Stimulated activated CD4-positive, alpha-beta T cell treated with anti-CD3 and anti-CD28 coated beads, TNF-alpha, amount 100 ng/mL, for 24 hours (primary cell): Measurements from ENCODE around the gene TFIP11.
A peak's percentile ranks its signal among the peaks of the same experiment; 100 is the strongest.

Experiments
- DNase-seq, 3 experiments: peaks; one replicate each; pipeline ENCODE4 v3.0.0-alpha.2; 2020; ENCODE audit warnings: low read depth in 3 of 3

TFIP11 gene

GRCh38 chr22:26503758-26504157 is 8.5 kb downstream of the TFIP11 start:
- DNase-seq = no peak

GRCh38 chr22:26502688-26503561 is 9.3 kb downstream of the TFIP11 start:
- DNase-seq = peak in 1 of 3 experiments; percentile 33

- DNase-seq = no peak
Measured at GRCh38 chr22:26501996-26502395, 10.3 kb downstream of the TFIP11 start.

GRCh38 chr22:26499188-26499703 is 13.0 kb downstream of the TFIP11 start:
- no peak for DNase-seq

GRCh38 chr22:26496456-26496855 is 15.8 kb downstream of the TFIP11 start:
- no peak for DNase-seq

- no peak for DNase-seq
Measured at GRCh38 chr22:26494506-26494905, 17.8 kb downstream of the TFIP11 start.

GRCh38 chr22:26492220-26492619 is 20.1 kb downstream of the TFIP11 start:
- no peak for DNase-seq

GRCh38 chr22:26489447-26490036 is 22.7 kb downstream of the TFIP11 start:
- no peak for DNase-seq

GRCh38 chr22:26487996-26488395 is 24.3 kb downstream of the TFIP11 start:
- no peak for DNase-seq

- DNase-seq = no peak
Measured at GRCh38 chr22:26486394-26486793, 25.9 kb downstream of the TFIP11 start.

- DNase-seq = no peak
Measured at GRCh38 chr22:26485806-26486390, 26.4 kb downstream of the TFIP11 start.

GRCh38 chr22:26485013-26485412 is 27.3 kb downstream of the TFIP11 start:
- DNase-seq = no peak

- no peak for DNase-seq
Measured at GRCh38 chr22:26484360-26484706, 27.9 kb downstream of the TFIP11 start.

GRCh38 chr22:26483439-26484359 is 28.6 kb downstream of the TFIP11 start, which contains the start of the genes HPS4 and SRRD:
Gene HPS4 (minus strand): TSS chr22:26483783. CDS start chr22:26481762, 2,021 bp downstream.
Gene SRRD (plus strand): TSS chr22:26483877. CDS start chr22:26483891, 14 bp downstream.
- DNase-seq = peak; percentile 86 to 91 (median 89)

GRCh38 chr22:26483043-26483438 is 29.2 kb downstream of the TFIP11 start:
- no peak for DNase-seq

- DNase-seq = no peak
Measured at GRCh38 chr22:26482161-26482560, 30.1 kb downstream of the TFIP11 start.

- no peak for DNase-seq
Measured at GRCh38 chr22:26481694-26482093, 30.6 kb downstream of the TFIP11 start.

- DNase-seq = no peak
Measured at GRCh38 chr22:26481112-26481693, 31.1 kb downstream of the TFIP11 start.

GRCh38 chr22:26480611-26480932 is 31.7 kb downstream of the TFIP11 start:
- DNase-seq = no peak

GRCh38 chr22:26479792-26480610 is 32.3 kb downstream of the TFIP11 start:
- no peak for DNase-seq
